ENCODE data around the gene ZNF628.

DNA sequence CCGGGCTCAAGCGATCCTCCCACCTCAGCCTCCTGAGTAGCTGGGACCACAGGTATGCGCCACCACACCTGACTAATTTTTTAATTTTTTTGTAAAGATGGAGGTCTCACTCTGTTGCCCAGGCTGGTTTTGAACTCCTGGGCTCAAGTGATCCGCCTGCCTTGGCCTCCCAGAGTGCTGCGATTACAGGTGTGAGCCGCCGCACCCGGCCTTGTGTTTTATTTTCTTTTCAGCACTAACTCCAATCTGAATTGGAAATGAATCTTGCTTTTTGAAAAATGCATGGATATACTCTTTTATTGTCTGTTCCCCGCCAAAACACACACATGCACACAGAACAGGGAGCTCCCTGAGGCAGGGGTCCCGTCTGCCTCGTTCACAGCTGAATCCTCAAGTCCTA lies 13.7 kb upstream of the ZNF628 start:
- TF ChIP-seq CTCF (IDR thresholded peaks at IDR 0.05; ENCODE audit: insufficient read depth, low read length) (no peak), GABPA (IDR thresholded peaks at IDR 0.05; ENCODE audit: low read depth) (no peak), POLR2AphosphoS5 (IDR thresholded peaks at IDR 0.05; ENCODE audit: low read depth) (no peak), SPI1 (IDR thresholded peaks at IDR 0.05; ENCODE audit: borderline replicate concordance, low read depth) (no peak)
- TF ChIP-seq, protein P1, sequence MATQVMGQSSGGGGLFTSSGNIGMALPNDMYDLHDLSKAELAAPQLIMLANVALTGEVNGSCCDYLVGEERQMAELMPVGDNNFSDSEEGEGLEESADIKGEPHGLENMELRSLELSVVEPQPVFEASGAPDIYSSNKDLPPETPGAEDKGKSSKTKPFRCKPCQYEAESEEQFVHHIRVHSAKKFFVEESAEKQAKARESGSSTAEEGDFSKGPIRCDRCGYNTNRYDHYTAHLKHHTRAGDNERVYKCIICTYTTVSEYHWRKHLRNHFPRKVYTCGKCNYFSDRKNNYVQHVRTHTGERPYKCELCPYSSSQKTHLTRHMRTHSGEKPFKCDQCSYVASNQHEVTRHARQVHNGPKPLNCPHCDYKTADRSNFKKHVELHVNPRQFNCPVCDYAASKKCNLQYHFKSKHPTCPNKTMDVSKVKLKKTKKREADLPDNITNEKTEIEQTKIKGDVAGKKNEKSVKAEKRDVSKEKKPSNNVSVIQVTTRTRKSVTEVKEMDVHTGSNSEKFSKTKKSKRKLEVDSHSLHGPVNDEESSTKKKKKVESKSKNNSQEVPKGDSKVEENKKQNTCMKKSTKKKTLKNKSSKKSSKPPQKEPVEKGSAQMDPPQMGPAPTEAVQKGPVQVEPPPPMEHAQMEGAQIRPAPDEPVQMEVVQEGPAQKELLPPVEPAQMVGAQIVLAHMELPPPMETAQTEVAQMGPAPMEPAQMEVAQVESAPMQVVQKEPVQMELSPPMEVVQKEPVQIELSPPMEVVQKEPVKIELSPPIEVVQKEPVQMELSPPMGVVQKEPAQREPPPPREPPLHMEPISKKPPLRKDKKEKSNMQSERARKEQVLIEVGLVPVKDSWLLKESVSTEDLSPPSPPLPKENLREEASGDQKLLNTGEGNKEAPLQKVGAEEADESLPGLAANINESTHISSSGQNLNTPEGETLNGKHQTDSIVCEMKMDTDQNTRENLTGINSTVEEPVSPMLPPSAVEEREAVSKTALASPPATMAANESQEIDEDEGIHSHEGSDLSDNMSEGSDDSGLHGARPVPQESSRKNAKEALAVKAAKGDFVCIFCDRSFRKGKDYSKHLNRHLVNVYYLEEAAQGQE (IDR thresholded peaks at IDR 0.05; ENCODE audit: insufficient replicate concordance, low read depth), result no peak

Data from HL-60 (cell line).